Right lung (tissue), 10 donors: ENCODE results near the gene EFHC1. TPM values are rescaled to one million over a fixed set of nuclear protein-coding genes. Genes with fewer than 3 reads are reported as not detected.
"Not testable (repeated sequence)": the region's sequence is repeated elsewhere in the genome, so short reads cannot be mapped to it uniquely, and the experiment has no call there.

Source experiments
- DNase-seq, 2 donors: peaks; one replicate each; pipeline ENCODE4 v3.0.0-alpha.2; 2013
- long read RNA-seq, 8 donors: transcript quantifications; one replicate each; lab custom pipeline, GENCODE V29; 2026
- polyA plus RNA-seq, 5 donors: library from polyadenylated mRNA; unstranded; fragments of 120-200 nt; gene quantifications; one replicate each; pipeline versions ENCODE4 v1.2.1 to v1.2.3, GENCODE V29; 2013; ENCODE audit warnings: inconsistent platforms in 1 of 5, low replicate concordance in 1 of 5; ENCODE audit not compliant: insufficient read length in 5 of 5, insufficient read depth in 1 of 5

Gene EFHC1, protein sequence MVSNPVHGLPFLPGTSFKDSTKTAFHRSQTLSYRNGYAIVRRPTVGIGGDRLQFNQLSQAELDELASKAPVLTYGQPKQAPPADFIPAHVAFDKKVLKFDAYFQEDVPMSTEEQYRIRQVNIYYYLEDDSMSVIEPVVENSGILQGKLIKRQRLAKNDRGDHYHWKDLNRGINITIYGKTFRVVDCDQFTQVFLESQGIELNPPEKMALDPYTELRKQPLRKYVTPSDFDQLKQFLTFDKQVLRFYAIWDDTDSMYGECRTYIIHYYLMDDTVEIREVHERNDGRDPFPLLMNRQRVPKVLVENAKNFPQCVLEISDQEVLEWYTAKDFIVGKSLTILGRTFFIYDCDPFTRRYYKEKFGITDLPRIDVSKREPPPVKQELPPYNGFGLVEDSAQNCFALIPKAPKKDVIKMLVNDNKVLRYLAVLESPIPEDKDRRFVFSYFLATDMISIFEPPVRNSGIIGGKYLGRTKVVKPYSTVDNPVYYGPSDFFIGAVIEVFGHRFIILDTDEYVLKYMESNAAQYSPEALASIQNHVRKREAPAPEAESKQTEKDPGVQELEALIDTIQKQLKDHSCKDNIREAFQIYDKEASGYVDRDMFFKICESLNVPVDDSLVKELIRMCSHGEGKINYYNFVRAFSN
- 10 to 100 TPM; 43.3 to 70.9 (median 62.1) TPM for polyA plus RNA-seq
- long read RNA-seq, donor 1, full-length matches to known transcripts = 6 of 33 reads
- long read RNA-seq, donor 1, partial matches to known transcripts = 27 of 33 reads
- long read RNA-seq, donor 1, other reads (novel, unspliced or antisense) = 0 of 33 reads
- long read RNA-seq, donor 2, full-length matches to known transcripts = 7 of 7 reads
- long read RNA-seq, donor 2, partial matches to known transcripts = 0 of 7 reads
- long read RNA-seq, donor 2, other reads (novel, unspliced or antisense) = 0 of 7 reads
- long read RNA-seq, donor 3, full-length matches to known transcripts = 2 of 77 reads
- long read RNA-seq, donor 3, partial matches to known transcripts = 75 of 77 reads
- long read RNA-seq, donor 3, other reads (novel, unspliced or antisense) = 0 of 77 reads
- long read RNA-seq, donor 4, full-length matches to known transcripts = 2 of 2 reads
- long read RNA-seq, donor 4, partial matches to known transcripts = 0 of 2 reads
- long read RNA-seq, donor 4, other reads (novel, unspliced or antisense) = 0 of 2 reads
- long read RNA-seq, donor 5, full-length matches to known transcripts = 3 of 17 reads
- long read RNA-seq, donor 5, partial matches to known transcripts = 14 of 17 reads
- long read RNA-seq, donor 5, other reads (novel, unspliced or antisense) = 0 of 17 reads
- long read RNA-seq, donor 6, full-length matches to known transcripts = 5 of 14 reads
- long read RNA-seq, donor 6, partial matches to known transcripts = 9 of 14 reads
- long read RNA-seq, donor 6, other reads (novel, unspliced or antisense) = 0 of 14 reads
- long read RNA-seq, donor 7, full-length matches to known transcripts = 4 of 4 reads
- long read RNA-seq, donor 7, partial matches to known transcripts = 0 of 4 reads
- long read RNA-seq, donor 7, other reads (novel, unspliced or antisense) = 0 of 4 reads
- long read RNA-seq, donor 8 = 0 reads

DNA sequence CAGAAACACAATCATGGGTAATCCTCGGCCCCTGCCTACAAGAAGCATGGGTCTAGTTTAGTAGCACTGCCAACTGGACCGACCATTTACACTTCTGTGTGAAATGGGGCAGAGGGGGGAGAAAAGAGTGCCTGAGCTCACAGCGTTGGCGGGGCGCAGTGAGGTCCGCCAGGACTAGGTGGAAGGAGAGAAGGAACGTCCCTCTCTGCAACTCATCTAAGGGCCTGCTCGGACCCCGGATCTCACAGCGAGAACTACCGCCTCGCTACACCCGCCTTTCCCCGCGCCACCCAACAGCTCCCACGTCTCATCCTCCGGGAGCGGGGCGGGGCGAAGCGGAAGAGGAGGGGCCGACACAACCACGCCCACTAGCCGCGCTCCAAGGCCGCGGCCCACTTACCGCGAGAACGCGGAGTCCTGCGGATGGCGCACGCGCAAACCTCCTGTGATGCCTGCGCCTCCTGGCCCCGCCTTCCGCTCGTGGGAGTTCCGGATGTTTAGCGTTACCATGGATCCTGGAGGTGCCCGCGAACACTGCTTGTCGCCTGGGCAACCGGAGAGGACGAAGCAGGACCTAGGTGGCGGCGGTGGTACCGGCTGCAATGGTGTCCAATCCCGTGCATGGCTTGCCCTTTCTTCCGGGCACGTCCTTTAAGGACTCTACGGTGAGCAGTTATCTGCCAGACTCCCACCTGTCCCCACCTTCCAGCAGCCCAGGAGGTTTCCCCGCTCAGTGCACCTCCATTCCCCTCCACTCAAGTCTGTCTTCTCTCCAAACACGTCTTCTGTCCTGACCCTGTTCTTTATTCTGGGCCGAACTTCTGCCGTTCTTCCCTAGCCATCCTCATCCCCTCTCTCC is at the start of gene EFHC1:
Gene EFHC1, plus strand, starts transcription at position 534 of the 859 bp plus-strand sequence. Its CDS starts 69 bp downstream, at position 603.
- DNase-seq = peak; percentile 98 to 99

DNA sequence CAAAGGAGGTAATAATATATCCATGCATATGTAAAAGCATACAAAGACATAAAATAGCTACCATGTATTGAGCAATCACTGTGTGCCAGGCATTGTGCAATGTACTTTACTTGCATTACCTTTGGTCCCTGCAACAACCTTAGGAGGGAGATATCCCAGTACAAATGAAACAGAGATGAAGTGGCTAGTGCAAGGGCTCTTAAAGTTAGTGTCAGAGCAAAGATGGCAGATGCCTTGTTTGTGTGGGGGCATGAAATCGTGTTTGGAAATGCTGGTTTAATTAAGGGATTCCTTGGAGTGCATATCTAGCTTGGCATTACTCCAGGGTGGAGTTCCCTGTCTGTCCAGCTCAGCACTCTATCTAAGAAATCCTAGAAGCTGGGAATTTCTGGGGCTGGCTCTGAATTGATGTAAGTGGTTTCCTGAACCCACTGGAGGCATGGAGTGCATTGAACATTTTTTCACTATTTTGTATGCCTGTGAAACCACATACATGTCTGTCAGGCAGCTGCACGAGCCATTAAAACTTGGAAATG is 48.4 kb upstream of the EFHC1 start:
- no peak for DNase-seq

DNA sequence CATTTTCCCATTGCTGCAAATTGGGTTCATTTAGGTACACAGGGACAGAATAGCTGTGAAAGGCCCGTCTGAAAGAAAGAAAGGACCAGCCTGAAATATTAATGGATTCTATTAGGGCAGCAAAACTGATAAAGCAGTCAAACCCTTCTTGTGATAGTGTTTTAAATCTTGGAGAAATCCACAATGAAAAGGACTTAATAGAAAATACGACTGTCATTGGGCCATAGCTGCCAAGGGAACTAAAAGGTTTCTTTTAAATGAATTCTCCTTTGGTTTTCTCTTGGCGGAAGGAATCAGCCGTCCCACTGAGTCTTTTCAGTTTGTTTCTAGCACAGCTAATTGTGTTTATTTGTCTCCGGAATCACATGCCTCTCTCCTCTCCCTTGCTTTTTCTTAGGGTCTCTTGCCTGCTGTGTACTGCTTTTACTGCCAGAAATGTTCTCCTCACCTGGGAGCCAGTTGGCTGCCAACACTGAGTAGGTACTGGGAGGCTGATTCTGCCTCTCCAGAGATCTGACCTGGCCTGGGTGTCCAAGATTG is 46.9 kb upstream of the EFHC1 start:
- no peak for DNase-seq

DNA sequence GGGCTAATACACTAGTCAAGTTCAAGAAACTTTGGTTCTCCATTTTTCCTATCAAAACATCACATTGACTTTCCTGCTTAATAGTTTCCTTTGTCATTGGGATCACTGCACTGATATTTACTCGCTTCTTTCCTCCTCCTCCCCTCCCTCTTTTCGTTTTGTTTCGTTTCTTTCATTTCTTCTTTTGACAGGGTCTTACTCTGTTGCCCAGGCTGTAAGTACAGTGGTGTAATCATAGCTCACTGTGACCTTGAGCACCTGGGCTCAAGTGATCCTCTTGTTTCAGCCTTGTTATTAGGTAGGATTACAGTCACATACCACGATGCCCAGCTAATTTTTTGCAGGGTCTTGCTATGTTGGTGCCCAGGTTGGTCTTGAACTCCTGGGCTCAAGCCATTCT is 45.9 kb upstream of the EFHC1 start:
- DNase-seq = no peak

DNA sequence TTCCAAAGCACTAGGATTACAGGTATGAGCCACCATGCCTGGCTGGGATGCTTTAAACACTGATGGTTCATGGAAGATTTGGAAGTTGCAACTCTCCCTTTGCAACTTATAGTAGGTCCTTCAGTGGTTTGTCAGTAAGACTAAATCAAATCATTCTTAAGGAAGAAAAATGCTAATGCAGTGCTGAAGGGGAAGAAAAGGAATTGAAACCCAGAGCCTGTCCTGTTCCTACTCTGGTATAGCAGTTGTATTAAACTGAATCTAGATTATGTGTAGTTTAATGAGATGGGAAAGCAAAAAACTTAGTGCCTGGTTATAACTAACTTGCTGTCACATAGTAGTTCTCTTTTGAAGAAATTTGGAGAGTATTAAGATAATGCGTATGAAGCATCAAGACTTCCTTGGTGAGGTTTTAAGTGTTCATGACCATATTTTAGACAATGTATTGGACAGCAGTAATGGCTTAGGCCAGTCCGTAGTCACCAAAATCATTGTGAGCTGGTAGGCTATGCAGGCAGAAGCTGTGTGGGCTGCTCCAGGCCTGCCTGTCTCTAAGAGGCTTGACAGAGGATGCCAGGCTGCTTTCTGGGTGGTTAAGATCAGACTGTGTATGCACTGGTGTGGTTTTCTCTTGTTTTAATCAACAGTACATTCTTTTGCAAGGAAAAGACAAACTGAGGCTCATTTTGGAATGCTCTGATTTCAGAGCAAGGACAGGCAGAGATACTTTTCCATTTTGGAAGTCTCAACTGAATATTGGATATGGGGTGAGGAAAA is 44.2 kb upstream of the EFHC1 start:
- DNase-seq = no peak

DNA sequence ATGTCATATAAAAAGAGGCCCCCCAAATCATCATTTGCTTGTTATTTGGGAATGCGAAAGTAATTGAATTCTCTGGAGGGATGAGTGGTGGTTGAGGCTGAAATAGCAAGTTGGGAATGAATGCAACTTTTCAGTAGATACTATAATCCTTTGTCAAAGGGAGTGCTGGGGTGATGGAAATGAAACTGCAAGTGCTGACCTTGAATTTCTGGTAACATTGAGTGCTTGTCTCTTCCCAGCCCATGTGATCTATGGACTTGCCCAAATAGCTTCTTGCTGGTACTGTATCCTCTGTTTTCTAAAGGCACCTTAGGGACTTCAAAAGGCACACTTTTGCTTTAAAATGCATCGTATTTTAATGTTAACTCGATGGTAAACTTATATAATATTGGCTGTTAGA is 43.4 kb upstream of the EFHC1 start:
- no peak for DNase-seq

DNA sequence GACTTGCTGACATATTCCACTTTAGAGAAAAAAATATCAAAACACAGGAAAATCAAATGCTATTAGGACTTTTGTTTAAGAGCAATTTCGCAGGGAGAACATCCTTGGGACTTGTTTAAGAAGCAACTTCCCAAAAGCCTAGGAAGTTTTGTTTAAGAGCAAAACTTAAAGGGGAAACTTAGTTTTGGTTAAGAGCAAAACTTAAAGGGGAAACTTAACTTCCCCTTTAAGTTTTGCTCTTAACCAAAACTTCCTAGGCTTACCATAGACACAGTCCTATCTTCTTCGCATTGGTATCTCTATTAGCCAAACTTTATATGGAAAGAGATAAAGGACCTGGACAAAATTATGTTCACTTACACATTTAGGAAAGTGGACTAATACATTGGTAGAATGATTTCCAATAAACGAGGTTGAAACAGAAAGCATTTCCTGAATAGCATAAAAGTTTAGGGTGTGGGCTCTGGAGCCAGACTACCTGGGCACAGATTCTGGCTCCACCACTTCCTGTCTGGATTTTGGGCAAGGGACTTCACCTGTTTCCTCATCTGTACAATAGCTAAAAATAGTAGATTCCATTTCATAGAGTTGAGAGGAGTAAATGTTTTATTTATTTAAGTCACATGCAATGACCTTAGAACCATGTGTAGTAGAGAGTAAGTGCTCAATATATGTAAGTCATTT is 42.5 kb upstream of the EFHC1 start:
- DNase-seq = no peak

DNA sequence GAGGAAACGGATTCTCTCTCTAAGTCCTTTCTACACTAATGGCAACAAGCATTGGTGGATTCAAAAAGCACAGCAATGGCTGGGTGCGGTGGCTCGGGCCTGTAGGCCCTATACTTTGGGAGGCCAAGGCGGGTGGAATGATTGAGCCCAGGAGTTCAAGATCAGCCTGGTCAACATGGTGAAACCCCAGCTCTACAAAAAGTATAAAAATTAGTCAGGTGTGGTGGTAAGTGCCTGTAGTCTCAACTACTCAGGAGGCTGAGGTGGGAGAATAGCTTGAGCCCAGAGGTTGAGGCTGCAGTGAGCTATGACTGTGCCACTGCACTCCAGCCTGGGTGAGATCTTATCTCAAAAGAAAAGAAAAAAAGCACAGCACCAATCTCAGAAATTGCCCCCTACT is 38.9 kb upstream of the EFHC1 start:
- DNase-seq = no peak

DNA sequence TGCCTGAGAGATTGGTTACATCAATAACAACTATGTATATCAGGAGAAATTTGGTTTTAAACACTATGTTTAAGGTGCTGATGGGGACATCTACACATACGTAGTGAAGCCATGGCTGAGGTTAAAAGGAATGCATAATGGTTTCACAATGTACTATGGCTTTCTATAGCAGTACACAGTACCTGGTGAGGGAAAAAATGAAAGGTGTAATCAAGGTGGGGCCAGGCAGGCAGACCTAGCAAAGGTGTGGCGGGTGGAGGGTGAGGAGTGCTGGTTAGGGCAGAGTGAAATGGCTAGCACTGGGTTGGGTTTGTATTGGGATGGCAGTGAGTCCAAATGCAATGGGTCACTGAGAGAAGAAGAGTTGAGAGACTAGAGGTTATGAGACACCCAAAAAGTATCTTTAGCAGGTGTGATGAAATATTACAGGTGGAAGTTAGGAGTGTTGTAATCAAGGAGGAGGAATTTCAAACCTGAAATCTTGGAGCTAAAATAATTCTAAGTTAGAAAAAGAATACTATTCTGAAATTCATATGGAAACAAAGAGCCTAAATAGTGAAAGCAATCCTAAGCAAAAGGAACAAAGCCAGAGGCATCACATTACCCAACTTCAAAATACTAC is 35.9 kb upstream of the EFHC1 start:
- no peak for DNase-seq

DNA sequence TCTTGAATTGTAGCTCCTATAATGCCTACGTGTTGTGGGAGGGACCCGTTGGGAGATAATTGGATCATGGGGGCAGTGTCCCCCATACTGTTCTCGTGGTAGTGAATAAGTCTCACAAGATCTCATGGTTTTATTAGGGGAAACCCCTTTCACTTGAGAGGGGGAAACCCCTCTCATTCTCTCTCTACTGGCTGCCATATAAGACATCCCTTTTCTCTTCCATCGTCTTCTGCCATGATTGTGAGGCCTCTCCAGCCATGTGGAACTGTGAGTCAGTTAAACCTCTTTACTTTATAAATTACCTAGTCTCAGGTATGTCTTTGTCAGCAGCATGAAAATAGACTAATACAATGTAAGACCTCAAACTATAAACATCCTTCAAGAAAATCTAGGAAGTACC is 35.1 kb upstream of the EFHC1 start:
- DNase-seq = no peak

DNA sequence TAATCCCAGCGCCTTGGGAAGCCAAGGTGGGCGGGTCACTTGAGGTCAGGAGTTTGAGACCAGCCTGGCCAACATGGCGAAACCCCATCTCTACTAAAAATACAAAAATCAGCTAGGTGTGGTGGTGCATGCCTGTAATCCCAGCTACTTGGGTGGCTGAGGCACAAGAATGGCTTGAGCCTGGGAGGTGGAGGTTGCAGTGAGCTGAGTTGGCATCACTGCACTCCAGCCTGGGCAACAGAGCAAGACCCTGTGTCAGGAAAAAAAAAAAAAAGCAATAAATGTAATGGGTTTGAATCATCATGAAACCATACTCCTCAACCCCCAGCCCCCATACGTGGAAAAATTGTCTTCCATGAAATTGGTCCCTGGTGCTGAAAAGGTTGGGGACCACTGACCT is 32.0 kb upstream of the EFHC1 start:
- not testable (repeated sequence) for DNase-seq

DNA sequence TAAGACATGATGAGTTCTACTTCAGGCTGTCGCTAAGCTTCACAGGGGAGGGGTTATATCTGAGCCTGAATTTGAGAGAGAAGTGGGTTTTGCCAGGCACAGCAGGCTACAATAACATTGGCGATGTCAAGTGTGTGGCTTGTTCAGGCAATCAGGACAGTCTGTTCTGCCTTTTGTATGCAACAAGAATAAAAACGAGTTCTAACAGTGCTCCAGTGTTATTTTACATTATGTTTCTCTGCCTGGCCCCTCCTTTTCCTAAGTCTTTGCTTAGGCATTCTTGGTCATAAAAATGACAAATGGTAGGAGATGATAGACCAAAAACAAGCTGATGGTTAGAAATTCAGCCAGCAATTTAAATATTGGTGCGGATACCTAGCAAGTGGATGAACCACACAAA is 31.4 kb upstream of the EFHC1 start:
- no peak for DNase-seq

DNA sequence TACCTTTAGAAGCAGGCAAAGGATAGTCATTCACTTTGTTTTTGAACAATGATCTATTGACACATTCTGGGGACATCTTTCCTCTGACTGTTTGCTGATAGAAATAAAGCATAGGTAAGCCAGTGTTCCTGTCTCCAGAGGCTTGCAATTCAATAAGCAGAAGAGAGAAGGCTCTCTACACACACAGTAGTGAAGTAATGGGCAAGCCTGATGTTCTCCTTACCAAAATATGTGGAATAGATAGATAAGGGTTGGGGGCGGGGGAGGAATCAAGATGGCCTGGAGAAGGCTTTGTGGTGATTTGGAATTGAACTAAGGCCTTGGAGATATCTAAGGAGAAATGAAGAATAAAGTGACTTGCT is 30.9 kb upstream of the EFHC1 start:
- DNase-seq = no peak

DNA sequence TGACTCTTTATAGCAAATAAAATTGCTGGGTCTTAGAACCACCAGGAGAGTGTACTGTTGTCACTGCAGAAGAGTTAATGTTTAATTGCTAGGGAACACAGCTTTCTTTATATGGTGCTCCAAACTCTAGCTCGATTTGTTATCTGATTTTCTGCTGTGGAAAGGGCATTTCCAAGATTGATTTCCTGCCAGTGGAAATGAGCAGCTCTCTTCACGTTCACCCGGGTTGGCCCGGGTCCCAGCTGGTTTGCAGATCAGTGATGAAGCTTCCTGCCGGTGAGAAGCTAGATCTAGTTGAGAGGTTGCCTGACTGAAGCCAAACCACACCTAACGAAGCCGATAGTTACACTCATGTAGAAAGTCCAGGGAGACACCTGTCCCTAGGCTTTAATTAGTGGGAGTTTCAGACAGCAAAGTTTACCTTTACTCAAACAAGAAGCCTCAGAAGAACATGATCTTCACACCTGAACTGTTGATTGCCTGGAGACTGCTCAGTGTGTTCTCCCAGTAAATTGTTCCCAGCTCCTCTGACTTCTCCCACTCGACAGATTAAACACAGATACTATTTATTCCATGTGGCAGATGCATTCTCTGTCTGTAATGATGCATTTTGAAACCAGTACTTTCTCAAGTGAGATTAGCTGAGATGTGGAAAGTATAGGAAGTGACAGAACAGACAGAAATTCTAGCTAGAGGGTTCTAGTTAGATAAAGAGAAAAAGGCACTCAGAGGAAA is 30.3 kb upstream of the EFHC1 start:
- peak; percentile 30 to 35 for DNase-seq

DNA sequence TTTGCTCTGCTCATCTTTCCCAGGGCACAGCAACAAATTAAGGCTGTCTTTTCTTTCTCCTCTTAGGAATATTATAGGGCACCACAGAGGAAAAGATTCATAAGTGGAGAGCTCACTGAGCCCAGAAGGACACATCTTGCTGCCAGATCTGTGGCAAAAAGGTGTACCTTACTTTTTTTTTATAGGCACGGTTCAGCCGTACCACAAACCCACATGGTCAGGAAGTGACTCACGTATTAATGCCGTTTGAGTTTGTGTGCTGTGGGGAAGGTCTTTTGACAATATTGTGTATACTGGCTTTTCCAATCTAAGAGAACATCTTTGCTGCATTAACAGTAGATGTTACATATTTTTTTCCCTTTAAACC is 29.8 kb upstream of the EFHC1 start:
- DNase-seq = no peak

DNA sequence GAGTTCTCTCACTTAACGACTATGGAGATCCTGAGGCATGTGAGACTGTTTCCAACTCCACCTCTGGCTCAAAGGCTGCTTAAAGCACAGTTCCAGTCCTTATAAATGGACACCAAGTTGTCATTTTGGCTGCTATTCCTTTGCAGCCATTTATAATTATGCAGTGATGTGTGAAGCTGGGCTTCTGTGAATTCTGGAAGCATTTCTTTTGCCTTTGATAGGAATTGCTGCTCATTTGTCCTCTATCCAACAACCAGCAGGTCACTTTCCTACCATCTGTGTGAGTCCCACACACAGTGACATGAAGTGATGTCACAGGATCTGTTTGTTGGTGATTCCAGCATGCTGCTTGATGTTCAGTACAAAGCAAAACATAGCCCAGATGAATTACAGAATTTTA is 28.5 kb upstream of the EFHC1 start:
- no peak for DNase-seq

DNA sequence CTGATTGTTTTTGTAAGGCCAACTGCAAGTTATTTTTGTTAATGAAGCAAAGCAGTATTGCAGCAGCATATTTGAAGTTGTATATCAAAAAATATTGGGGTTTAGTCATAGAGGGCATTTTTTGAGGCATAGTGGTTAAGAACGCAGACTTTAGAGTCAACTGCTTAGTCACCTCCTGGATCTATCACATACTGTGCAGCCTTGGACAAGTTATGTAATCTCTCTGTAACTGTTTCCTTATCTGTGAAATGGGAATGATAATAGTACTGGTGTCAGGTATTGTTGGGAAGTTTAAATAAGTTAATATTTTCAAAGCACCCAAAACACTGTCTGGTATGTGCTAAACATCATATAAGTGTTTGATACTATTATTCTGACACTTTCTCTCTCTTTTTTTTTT is 27.2 kb upstream of the EFHC1 start:
- DNase-seq = no peak
